LNCAP (cell line): ENCODE measurements around the gene DOCK7.

Experiments
- TF ChIP-seq, protein P1 (sequence below): fragments of 450-650 bp; IDR thresholded peaks from 2 replicates; pipeline ENCODE4 v1.5.1; 2017; ENCODE audit warnings: mild to moderate bottlenecking

Gene DOCK7

DNA sequence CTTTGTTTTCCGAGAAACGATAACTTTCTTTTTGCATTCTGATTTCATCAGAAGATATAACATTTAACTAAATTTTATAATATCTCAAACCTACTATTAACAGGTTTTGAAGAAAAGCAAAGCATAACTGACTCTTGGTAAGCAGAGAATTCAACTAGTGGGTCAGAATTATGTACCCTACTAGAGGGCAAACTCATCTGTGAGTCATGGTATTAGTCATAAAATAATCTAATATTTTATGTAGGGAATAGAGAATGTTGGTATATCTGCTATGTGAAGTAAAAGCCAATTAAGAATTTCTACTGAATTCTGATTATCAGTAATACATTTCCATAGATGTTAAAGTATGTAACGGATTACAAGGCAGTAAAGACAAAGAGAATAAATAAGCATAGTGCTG is 194.5 kb downstream of the DOCK7 start:
- TF ChIP-seq, protein P1, sequence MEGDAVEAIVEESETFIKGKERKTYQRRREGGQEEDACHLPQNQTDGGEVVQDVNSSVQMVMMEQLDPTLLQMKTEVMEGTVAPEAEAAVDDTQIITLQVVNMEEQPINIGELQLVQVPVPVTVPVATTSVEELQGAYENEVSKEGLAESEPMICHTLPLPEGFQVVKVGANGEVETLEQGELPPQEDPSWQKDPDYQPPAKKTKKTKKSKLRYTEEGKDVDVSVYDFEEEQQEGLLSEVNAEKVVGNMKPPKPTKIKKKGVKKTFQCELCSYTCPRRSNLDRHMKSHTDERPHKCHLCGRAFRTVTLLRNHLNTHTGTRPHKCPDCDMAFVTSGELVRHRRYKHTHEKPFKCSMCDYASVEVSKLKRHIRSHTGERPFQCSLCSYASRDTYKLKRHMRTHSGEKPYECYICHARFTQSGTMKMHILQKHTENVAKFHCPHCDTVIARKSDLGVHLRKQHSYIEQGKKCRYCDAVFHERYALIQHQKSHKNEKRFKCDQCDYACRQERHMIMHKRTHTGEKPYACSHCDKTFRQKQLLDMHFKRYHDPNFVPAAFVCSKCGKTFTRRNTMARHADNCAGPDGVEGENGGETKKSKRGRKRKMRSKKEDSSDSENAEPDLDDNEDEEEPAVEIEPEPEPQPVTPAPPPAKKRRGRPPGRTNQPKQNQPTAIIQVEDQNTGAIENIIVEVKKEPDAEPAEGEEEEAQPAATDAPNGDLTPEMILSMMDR = no peak

DNA sequence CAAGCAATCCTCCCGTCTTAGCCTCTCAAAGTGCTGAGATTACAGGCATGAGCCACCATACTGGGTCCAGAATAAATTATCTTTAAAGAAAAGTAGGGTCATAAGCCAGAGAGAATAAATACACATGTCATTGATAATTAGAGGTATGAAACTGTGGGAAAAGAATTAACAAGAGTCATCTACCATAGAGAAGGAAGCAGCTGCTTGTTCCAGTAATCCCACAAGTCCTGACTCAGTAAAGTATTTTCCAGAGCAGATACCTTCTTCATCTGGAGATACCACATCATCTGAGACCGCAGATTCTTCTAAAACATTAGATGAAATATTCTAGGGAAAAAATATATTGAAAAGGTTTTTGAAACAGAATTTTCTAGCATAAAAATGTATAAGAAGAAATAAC is 195.7 kb downstream of the DOCK7 start:
- TF ChIP-seq, protein P1 = no peak

DNA sequence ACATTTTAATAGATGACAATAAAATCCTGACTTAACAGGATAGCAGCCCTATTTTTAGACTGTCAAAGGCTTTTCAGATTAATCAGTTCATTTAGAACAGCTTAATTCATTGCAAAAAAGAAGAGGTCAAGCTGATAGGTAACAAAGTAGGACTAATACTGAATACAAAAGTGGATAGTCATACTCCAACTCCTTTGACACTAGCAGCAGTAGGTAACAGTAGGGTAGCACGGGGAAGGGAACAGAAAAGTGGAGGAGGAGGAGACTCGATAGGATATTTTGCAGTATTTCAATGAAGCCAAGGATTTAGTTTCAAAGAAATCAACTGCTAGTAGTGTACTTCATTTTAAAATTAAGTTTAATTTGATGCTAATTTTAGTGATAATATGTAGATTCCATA is 200.2 kb downstream of the DOCK7 start:
- TF ChIP-seq, protein P1 = no peak

DNA sequence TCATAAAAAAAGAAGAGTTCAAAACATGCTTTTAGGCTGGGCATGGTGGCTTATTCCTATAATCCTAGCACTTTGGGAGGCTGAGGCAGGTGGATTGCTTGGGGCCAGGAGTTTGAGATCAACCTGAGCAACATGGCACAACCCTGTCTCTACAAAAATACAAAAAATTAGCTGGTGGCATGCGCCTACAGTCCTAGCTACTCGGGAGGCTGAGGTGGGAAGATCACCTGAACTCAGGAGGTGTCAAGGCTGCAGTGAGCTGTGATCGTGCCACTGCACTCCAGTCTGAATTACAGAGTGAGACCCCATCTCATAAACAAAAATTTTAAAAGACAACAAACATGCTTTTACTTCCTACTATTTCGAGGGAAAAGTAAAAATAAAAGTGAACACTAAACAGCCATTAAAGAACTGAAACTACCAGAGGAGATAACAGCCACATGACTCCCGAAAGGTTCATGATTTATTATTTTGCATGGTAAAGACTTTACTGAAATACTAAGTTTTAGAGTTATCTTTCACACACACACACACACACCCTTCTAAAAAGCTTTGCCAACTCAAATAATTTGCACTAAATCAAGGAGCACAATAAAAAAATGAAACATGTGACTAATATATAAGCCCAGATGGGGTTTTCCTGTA is 203.2 kb downstream of the DOCK7 start:
- TF ChIP-seq, protein P1 = no peak

DNA sequence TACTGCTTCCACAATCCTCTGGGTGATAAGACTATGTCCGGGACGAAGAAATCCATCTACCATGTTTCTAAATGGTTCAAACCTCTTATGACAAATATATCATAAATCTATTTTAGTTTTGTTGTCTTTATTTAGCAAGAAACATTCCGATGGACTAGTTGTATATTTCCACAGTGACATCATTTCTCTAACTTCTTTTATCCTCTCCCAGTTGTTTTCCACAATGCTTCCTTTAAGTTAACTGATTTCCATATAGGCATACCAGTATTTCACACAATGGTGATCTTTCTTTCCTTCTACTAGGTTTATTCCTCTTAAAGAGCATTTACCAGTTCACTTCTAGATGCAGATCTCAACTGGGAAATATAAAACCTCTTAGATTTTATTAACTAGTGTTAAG is 206.5 kb downstream of the DOCK7 start:
- TF ChIP-seq, protein P1 = no peak

DNA sequence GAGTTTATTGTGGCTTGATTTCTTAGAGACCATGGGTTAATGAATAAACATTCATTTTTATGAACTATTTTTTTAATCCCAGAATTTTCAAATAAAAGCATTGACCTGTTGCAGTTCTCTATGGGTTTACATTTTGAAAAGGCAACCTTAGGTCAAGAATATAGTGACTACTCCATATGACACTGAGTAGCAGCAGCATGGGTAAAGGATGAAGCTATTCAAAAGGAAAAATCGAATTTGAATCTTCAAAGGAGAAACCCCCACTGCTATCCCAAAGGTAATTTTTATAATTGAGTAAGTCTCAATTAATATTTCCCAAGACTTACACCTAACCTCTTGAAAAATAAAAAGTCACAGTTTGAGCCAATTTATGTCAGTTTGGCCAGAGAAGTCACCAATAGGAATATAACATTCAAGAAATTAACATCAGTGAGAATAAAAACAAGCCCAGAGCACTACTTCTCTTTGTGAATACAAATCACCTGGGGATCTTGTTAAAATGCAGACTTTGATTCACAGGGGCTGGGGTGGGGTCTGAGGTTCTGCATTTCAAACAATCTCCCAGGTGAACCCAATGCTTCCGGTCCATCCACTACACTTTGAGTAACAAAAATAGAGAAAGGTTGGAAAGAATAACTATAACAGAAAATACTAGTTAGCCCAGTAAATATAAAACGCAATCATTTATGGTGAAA is 211.5 kb downstream of the DOCK7 start:
- TF ChIP-seq, protein P1 = no peak

DNA sequence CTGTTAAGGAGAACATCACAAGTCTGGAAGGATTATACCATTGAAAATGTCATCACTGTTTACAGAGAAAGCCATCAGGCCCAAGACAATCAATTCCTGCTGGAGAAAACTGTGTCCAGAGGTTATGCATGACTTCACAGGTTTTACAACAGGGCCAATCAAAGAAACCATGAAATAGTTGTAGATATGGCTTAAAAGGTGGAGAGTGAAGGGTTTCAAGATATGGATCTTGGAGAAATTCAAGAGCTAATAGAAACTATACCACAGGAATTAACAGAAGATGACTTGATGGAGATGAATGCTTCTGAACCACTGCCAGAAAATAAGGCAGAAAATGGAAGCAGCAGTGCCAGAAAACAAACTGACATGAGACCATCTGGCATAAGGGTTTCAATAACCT is 221.1 kb downstream of the DOCK7 start:
- TF ChIP-seq, protein P1 = no peak
